GM12891 (cell line): Measurements from ENCODE around the gene EMILIN2. TPM values are rescaled to one million over a fixed set of nuclear protein-coding genes. Genes with fewer than 3 reads are reported as not detected.
"Not testable (repeated sequence)": the region's sequence is repeated elsewhere in the genome, so short reads cannot be mapped to it uniquely, and the experiment has no call there.

Experiments
- DNase-seq: peaks from one replicate; pipeline ENCODE4 v3.0.0; 2011; ENCODE audit warnings: low spot score; ENCODE audit not compliant: insufficient read length
- FAIRE-seq: peaks from 2 replicates; lab custom pipeline; 2011; peaks lifted over from hg19 to GRCh38; lab: Jason Lieb, UNC
- PAX5 ChIP-seq: IDR thresholded peaks from 2 replicates; pipeline ENCODE4 v1.6.1; 2011; ENCODE audit warnings: low read length, moderate library complexity, mild to moderate bottlenecking; ENCODE audit not compliant: insufficient read depth, severe bottlenecking
- POLR2A ChIP-seq: IDR thresholded peaks from 2 replicates; pipeline ENCODE4 v1.6.1; 2011; ENCODE audit warnings: low read depth, low read length, control low read depth
- POLR2AphosphoS5 ChIP-seq: IDR thresholded peaks from 2 replicates; pipeline ENCODE4 v1.6.1; 2011; ENCODE audit warnings: low read depth, low read length, control low read depth
- POU2F2 ChIP-seq: IDR thresholded peaks from 2 replicates; pipeline ENCODE4 v1.6.1; 2011; ENCODE audit warnings: low read depth, mild to moderate bottlenecking, control low read depth, low read length, moderate library complexity
- SPI1 ChIP-seq: IDR thresholded peaks from 2 replicates; pipeline ENCODE4 v1.6.1; 2011; ENCODE audit warnings: low read depth, low read length, control low read depth
- TAF1 ChIP-seq: IDR thresholded peaks from 2 replicates; pipeline ENCODE4 v1.6.1; 2011; ENCODE audit warnings: low read depth, low read length, control low read depth
- polyA plus RNA-seq: library from polyadenylated mRNA; unstranded; fragments of >200 nt; gene quantifications from one replicate; pipeline ENCODE4 v1.2.1, GENCODE V29; 2012; ENCODE audit warnings: low read depth, missing spikeins, inconsistent platforms; ENCODE audit not compliant: missing spikeins

The EMILIN2 gene
- 8.2 TPM for polyA plus RNA-seq

- 0 out of 2 replicates have a peak, but pooled peaks have one; percentile 13 for TF ChIP-seq TAF1
- TF ChIP-seq SPI1, result peak; percentile 82
- TF ChIP-seq POLR2AphosphoS5, result no peak
- DNase-seq (peak; percentile 64), FAIRE-seq (no peak)
Measured at GRCh38 chr18:2846636-2847316, at the start of gene EMILIN2. Gene EMILIN2, plus strand, starts transcription at chr18:2847006. Its CDS starts 183 bp downstream, at chr18:2847189.

- FAIRE-seq (peak; percentile 87), DNase-seq (no peak)
- TF ChIP-seq SPI1, result peak; percentile 87
- TF ChIP-seq POLR2AphosphoS5, result no peak
Measured at GRCh38 chr18:2797951-2798350, 48.9 kb upstream of the EMILIN2 start.

GRCh38 chr18:2799369-2799768, 47.4 kb upstream of the EMILIN2 start:
- no peak for FAIRE-seq
- DNase-seq, result no peak
- TF ChIP-seq SPI1 (no peak), TAF1 (no peak), POLR2A (no peak), POU2F2 (no peak), POLR2AphosphoS5 (no peak), PAX5 (no peak)

- TF ChIP-seq POLR2A (no peak), PAX5 (no peak), SPI1 (no peak), POU2F2 (no peak), POLR2AphosphoS5 (no peak), TAF1 (no peak)
- no peak for DNase-seq
- no peak for FAIRE-seq
Measured at GRCh38 chr18:2805970-2806943, 40.5 kb upstream of the EMILIN2 start.

- not testable (repeated sequence) for FAIRE-seq, DNase-seq
Measured at GRCh38 chr18:2808640-2809039, 38.2 kb upstream of the EMILIN2 start.

- not testable (repeated sequence) for FAIRE-seq, DNase-seq
Measured at GRCh38 chr18:2809666-2810183, 37.1 kb upstream of the EMILIN2 start.

- FAIRE-seq, result no peak
- TF ChIP-seq TAF1 (no peak), POLR2A (no peak), POLR2AphosphoS5 (no peak), POU2F2 (no peak), PAX5 (no peak), SPI1 (no peak)
- DNase-seq, result no peak
Measured at GRCh38 chr18:2811416-2811815, 35.4 kb upstream of the EMILIN2 start.

- FAIRE-seq (no peak), DNase-seq (no peak)
- no peak for TF ChIP-seq POLR2AphosphoS5
- no peak for TF ChIP-seq PAX5
- no peak for TF ChIP-seq POLR2A
- TF ChIP-seq TAF1, result no peak
- TF ChIP-seq SPI1, result no peak
- no peak for TF ChIP-seq POU2F2
Measured at GRCh38 chr18:2814928-2815327, 31.9 kb upstream of the EMILIN2 start.

GRCh38 chr18:2818281-2818680, 28.5 kb upstream of the EMILIN2 start:
- TF ChIP-seq PAX5 (no peak), POLR2AphosphoS5 (no peak), TAF1 (no peak), POU2F2 (no peak), POLR2A (no peak), SPI1 (no peak)
- DNase-seq (no peak), FAIRE-seq (no peak)

- DNase-seq, result no peak
- TF ChIP-seq TAF1 (no peak), POU2F2 (no peak), PAX5 (no peak), POLR2AphosphoS5 (no peak), POLR2A (no peak), SPI1 (no peak)
- no peak for FAIRE-seq
Measured at GRCh38 chr18:2821695-2822094, 25.1 kb upstream of the EMILIN2 start.
